GM12878 (cell line): ENCODE results near the gene CNOT3. TPM values are rescaled to one million over a fixed set of nuclear protein-coding genes. Genes with fewer than 3 reads are reported as not detected.

Source experiments
- ASH2L ChIP-seq: fragments of 300-600, 200-600 bp; sonication (generic); IDR thresholded peaks from 2 replicates; pipeline ENCODE4 v1.6.1; 2017; ENCODE audit warnings: low read depth, mild to moderate bottlenecking, borderline replicate concordance
- CUX1 ChIP-seq: IDR thresholded peaks from 2 replicates; pipeline ENCODE4 v1.6.1; 2012; ENCODE audit warnings: improper control_type of control experiment, low read depth, low read length; ENCODE audit not compliant: insufficient replicate concordance
- MEF2A ChIP-seq: IDR thresholded peaks from 2 replicates; pipeline ENCODE4 v1.6.1; 2011; ENCODE audit warnings: low read depth, mild to moderate bottlenecking, low read length, moderate library complexity; ENCODE audit not compliant: insufficient read depth
- RUNX3 ChIP-seq: IDR thresholded peaks from 2 replicates; pipeline ENCODE4 v1.6.1; 2012; ENCODE audit warnings: low read length, inconsistent platforms
- SIX5 ChIP-seq: IDR thresholded peaks from 2 replicates; pipeline ENCODE4 v1.6.1; 2011; ENCODE audit warnings: mild to moderate bottlenecking, low read depth, low read length, moderate library complexity; ENCODE audit not compliant: severe bottlenecking
- TARDBP ChIP-seq: IDR thresholded peaks from 2 replicates; pipeline ENCODE4 v1.6.1; 2016; ENCODE audit warnings: borderline replicate concordance
- TBL1XR1 ChIP-seq: IDR thresholded peaks from 2 replicates; pipeline ENCODE4 v1.6.1; 2012; ENCODE audit warnings: low read depth, low read length, improper control_type of control experiment
- polyA plus RNA-seq, 11 experiments: library from polyadenylated mRNA; depleted of rRNA in 4 of 11; unstranded in 6 of 11; stranded (reverse) in 5 of 11; fragments of >200 nt; fragmentation: Nextera tagmentation in 4 of 11; fragmentation: Illumina TruSeq in 1 of 11; extraction: Ambion mirVana in 4 of 11; extraction: Trizol in 1 of 11; gene quantifications; 1 replicate in 1 of 11; 2 replicates in 10 of 11; pipeline versions ENCODE4 v1.2.1 to v1.2.3, GENCODE V29; 2011 to 2016; ENCODE audit warnings: inconsistent platforms in 2 of 11, missing spikeins in 2 of 11, low read depth in 1 of 11
- total RNA-seq, 4 experiments: library from RNA; depleted of rRNA in 3 of 4; stranded (reverse); fragments of >200 nt in 3 of 4; fragmentation: Illumina TruSeq in 1 of 4; extraction: Trizol in 1 of 4; gene quantifications; 2 replicates each; pipeline versions ENCODE4 v1.2.1 to v1.2.3, GENCODE V29; 2013 to 2021
- TF ChIP-seq, protein P1 (sequence below), 3 experiments: IDR thresholded peaks in 2 of 3; conservative IDR thresholded peaks in 1 of 3; 2 replicates each; pipeline ENCODE4 v1.5.1; 2011; ENCODE audit warnings: low read depth in 3 of 3, low read length in 3 of 3, mild to moderate bottlenecking in 3 of 3, control low read depth in 2 of 3, moderate library complexity in 2 of 3, inconsistent platforms in 1 of 3, mixed read lengths in 1 of 3; ENCODE audit not compliant: control insufficient read depth in 2 of 3, insufficient read depth in 1 of 3; ENCODE audit errors: extremely low read depth in 1 of 3

Gene CNOT3
- total and polyA plus RNA-seq, 10 of the 15 experiments (the other 5 are each of a cell fraction or from before 2014, with no cell fraction given): 0.14 to 45.1 (median 14.0) TPM

DNA sequence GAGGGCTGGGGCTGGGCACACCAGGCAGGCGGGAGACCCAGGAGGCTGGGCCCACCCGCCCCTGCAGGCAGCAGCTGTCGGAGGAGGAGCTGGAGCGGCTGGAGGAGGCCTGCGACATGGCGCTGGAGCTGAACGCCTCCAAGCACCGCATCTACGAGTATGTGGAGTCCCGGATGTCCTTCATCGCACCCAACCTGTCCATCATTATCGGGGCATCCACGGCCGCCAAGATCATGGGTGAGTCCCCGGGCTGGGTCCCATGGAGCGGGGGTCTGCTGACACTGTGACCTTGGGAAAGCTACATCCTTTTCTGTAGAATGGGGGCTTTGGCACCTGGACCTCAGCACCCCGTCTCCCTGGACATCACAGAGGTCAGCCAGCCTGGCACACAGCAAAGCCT, 13.9 kb upstream of the CNOT3 start (continued):
- TF ChIP-seq CUX1: no peak
- TF ChIP-seq, protein P1, sequence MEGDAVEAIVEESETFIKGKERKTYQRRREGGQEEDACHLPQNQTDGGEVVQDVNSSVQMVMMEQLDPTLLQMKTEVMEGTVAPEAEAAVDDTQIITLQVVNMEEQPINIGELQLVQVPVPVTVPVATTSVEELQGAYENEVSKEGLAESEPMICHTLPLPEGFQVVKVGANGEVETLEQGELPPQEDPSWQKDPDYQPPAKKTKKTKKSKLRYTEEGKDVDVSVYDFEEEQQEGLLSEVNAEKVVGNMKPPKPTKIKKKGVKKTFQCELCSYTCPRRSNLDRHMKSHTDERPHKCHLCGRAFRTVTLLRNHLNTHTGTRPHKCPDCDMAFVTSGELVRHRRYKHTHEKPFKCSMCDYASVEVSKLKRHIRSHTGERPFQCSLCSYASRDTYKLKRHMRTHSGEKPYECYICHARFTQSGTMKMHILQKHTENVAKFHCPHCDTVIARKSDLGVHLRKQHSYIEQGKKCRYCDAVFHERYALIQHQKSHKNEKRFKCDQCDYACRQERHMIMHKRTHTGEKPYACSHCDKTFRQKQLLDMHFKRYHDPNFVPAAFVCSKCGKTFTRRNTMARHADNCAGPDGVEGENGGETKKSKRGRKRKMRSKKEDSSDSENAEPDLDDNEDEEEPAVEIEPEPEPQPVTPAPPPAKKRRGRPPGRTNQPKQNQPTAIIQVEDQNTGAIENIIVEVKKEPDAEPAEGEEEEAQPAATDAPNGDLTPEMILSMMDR (IDR thresholded peaks at IDR 0.05 in 2 of 3, conservative IDR thresholded peaks at IDR 0.05 in 1 of 3; ENCODE audit: control insufficient read depth in 2 of 3, extremely low read depth in 1 of 3, insufficient read depth in 1 of 3, low read depth in 3 of 3, low read length in 3 of 3): no peak
- no peak for TF ChIP-seq SIX5
- no peak for TF ChIP-seq MEF2A
- TF ChIP-seq ASH2L: no peak
- no peak for TF ChIP-seq RUNX3
- no peak for TF ChIP-seq TARDBP
- TF ChIP-seq TBL1XR1: no peak
